Body of pancreas (tissue), 4 donors: ENCODE measurements around the gene HACD3. TPM values are rescaled to one million over a fixed set of nuclear protein-coding genes. Genes with fewer than 3 reads are reported as not detected.

Experiments
- ATAC-seq: fragments of 150-250 bp; one replicate; pipeline ENCODE4 v1.9.1; 2016
- DNase-seq, 4 donors: peaks; one replicate each; pipeline ENCODE4 v3.0.0-alpha.2; 2019
- H3K27ac ChIP-seq, 4 donors: fragments of 200-600 bp; sonication (generic); 1 replicate in 3 of 4; 2 replicates in 1 of 4; pipeline versions ENCODE4 v1.5.1 to v1.6.1; 2016 to 2019; ENCODE audit warnings: mild to moderate bottlenecking in 1 of 4, mixed read lengths in 1 of 4, moderate library complexity in 1 of 4
- H3K27me3 ChIP-seq, 2 donors: fragments of 200-600 bp; sonication (generic); one replicate each; pipeline ENCODE4 v1.6.0; 2016; ENCODE audit warnings: mild to moderate bottlenecking in 1 of 2
- H3K36me3 ChIP-seq, 2 donors: fragments of 200-600 bp; sonication (generic); replicated peaks in 1 of 2; 2 replicates each; pipeline ENCODE4 v1.5.1; 2016; ENCODE audit warnings: low read depth in 2 of 2; ENCODE audit not compliant: insufficient read depth in 1 of 2
- H3K4me1 ChIP-seq: fragments of 200-600 bp; sonication (generic); one replicate; pipeline ENCODE4 v1.6.0; 2016
- H3K4me3 ChIP-seq, 2 donors: fragments of 200-600 bp; sonication (generic); 1 replicate in 1 of 2; 2 replicates in 1 of 2; pipeline ENCODE4 v1.5.1; 2016 to 2019
- H3K9me3 ChIP-seq, 3 donors: fragments of 200-600 bp; sonication (generic); 1 replicate in 2 of 3; 2 replicates in 1 of 3; pipeline ENCODE4 v1.5.1; 2016
- POLR2A ChIP-seq, 3 donors: fragments of 450-650 bp; IDR thresholded peaks; one replicate each; pipeline ENCODE4 v1.6.1; 2016; ENCODE audit warnings: antibody characterized with exemption in 3 of 3, mild to moderate bottlenecking in 2 of 3
- WGBS, 2 donors: methylation state at CpG; one replicate each; pipeline ENCODE4 v1.1.5; 2017; 5-methylcytosine and 5-hydroxymethylcytosine counted together
- intact Hi-C: fragments of 100-400 bp; cut with DNase I; formaldehyde crosslinking; loops from one replicate; pipeline ENCODE4 v1.15.1; 2023
- total RNA-seq, 2 donors: library from RNA; depleted of rRNA; stranded (reverse); fragments of >200 nt; gene quantifications; one replicate each; pipeline ENCODE4 v1.1.0, GENCODE V29; 2016
- TF ChIP-seq, protein P1 (sequence below), 7 experiments: fragments of 450-650 bp in 4 of 7; fragments of 200-600 bp in 3 of 7; sonication (generic) in 3 of 7; IDR thresholded peaks; one replicate each; pipeline ENCODE4 v1.5.1; 2016 to 2019; ENCODE audit warnings: antibody characterized with exemption in 7 of 7

The HACD3 gene
- total RNA-seq, 2 donors from 2014 or later = 10.9 to 35.8 TPM

DNA sequence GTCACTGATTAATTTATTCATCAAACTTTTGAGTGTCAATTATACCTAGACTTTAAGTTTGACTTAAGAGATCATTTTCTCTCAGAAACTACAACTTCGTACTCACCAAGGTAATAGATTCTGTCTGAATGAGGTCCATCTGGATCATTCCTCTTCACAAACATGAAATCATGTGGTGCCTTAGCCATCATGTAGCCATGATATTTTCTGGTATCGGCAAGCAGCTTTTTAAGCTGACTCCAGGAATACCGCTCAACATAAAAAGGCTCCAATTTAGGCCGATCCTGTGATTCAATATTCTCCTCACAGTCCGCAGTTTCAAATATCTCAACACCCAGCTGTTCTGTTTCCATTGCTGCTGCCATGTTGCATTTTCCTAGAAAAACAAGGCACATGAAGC, 18.1 kb upstream of the HACD3 start:
- WGBS, 2 donors = 85 to 92% methylated on average over 5 of the region's 5 CpGs
- Histone ChIP-seq H3K4me3 (no peak overlapping the region), H3K9me3 (no peaks in the 10 kb centered on the region), H3K27ac (peak overlapping the region in 1 of 4 donors; percentile 10), H3K4me1 (peaks cover 42% of the 10 kb centered on the region), H3K36me3 (peaks cover 3 to 5% of the 10 kb centered on the region in 2 donors), H3K27me3 (no peaks in the 10 kb centered on the region)
- TF ChIP-seq, protein P1, sequence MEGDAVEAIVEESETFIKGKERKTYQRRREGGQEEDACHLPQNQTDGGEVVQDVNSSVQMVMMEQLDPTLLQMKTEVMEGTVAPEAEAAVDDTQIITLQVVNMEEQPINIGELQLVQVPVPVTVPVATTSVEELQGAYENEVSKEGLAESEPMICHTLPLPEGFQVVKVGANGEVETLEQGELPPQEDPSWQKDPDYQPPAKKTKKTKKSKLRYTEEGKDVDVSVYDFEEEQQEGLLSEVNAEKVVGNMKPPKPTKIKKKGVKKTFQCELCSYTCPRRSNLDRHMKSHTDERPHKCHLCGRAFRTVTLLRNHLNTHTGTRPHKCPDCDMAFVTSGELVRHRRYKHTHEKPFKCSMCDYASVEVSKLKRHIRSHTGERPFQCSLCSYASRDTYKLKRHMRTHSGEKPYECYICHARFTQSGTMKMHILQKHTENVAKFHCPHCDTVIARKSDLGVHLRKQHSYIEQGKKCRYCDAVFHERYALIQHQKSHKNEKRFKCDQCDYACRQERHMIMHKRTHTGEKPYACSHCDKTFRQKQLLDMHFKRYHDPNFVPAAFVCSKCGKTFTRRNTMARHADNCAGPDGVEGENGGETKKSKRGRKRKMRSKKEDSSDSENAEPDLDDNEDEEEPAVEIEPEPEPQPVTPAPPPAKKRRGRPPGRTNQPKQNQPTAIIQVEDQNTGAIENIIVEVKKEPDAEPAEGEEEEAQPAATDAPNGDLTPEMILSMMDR (IDR thresholded peaks at IDR 0.05) = no peak
- TF ChIP-seq POLR2A (IDR thresholded peaks at IDR 0.05) = no peak
- ATAC-seq (no peak), DNase-seq (no peak)
- intact Hi-C loops = no loop called here

DNA sequence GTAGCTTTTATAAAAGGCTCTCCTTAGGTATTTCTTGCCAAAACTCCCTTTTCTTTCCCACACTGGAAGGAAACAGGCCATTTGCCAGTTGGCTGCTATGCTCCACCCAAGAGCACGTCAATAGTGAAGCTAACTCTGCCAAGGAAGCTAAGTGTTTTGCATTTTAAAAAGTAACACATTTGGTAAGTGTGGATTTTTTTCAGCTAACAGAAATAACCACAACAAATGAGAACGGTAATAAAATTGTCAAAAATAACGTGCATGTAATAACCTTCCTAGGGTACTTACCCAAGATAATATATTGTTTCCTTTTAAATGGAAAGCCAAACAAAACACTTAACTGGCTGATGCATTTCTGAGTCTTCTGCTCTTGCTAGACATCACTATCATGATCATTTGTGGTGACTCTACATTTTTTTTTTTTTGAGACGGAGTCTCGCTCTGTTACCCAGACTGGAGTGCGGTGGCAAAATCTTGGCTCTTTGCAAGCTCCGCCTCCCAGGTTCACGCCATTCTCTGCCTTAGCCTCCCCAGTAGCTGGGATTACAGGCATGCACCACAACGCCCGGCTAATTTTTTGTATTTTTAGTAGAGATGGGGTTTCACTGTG, 17.4 kb upstream of the HACD3 start:
- no peaks in the 10 kb centered on the region for H3K27me3 ChIP-seq
- peak overlapping the region in 1 of 4 donors; percentile 10 for H3K27ac ChIP-seq
- intact Hi-C loops = no loop called here
- no peak overlapping the region for H3K4me3 ChIP-seq
- TF ChIP-seq POLR2A (IDR thresholded peaks at IDR 0.05) = no peak
- TF ChIP-seq, protein P1 (IDR thresholded peaks at IDR 0.05) = no peak
- DNase-seq = peak; percentile 35 to 64 (median 56)
- H3K36me3 ChIP-seq = peaks cover 3 to 5% of the 10 kb centered on the region in 2 donors
- peaks cover 44% of the 10 kb centered on the region for H3K4me1 ChIP-seq
- no peak for ATAC-seq
- no peaks in the 10 kb centered on the region for H3K9me3 ChIP-seq
- WGBS, 2 donors = 45 to 49% methylated on average over 10 of the region's 10 CpGs

DNA sequence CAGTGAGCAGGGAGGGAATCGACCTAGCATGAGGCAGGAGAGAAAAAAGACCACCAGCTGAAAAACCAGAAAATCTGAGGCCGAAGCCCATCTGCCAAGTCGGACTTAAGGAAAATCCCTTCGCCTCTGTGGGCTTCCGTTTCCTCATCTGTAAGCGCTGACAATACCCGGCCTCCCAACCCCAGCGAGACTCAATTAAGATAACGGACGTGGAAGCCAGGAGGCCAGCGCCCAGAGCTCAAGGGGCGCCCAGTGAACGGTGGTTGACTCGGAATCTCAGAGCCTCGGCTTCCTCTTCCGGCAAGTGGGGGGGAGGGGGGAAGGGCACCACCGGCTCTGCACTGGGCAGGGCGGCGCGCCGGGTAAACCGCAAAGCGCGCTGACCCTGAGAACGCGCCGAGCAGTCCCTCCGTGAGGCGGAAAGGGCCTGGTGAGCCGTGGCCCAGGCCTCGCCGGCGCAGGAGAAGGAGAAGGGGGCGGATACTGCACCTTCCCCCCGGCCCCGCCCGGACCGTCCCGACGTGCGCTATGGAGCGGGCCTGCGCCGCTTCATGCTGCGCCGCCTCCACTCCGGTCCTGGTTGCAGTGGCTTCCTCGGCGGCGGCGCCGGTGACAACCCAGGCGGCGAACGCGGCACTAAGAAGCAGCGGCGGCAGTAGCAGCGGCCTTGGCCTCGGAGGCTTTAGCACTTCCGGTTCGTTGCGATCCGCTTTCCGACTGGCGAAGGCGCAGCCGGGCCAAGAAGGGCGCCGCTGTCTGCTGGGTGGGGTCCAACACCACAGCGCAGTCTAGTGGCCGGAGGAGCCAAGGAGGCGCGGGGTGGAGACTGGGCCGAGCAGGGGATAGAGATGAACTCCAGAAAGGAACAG, 13.0 kb upstream of the HACD3 start, which contains the start of gene DPP8:
Gene DPP8, minus strand, starts transcription at position 693 of the 869 bp plus-strand sequence. CDS start 5,136 bp downstream, outside the sequence.
- intact Hi-C loops = no loop called here
- 0 to 1% methylated on average over 28 to 74 of the region's 75 CpGs for WGBS, 2 donors
- no peaks in the 10 kb centered on the region for H3K9me3 ChIP-seq

DNA sequence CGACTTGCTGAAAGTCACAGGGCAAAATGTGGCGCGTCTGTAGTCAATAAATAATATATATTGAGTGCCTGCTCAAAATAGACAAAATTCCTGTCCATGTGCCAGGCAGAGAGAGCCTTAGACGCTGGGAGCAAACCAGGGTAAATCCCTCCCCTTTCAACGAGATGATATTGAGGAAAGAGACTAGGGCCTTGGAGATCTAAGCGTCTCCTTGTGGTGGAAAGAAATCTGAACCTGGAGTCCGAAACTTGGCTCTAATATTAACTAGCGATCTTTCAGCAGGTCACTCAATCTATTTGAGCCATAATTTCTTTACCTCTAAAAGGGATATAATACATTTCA, 12.4 kb upstream of the HACD3 start:
- no peak for TF ChIP-seq POLR2A (IDR thresholded peaks at IDR 0.05)
- TF ChIP-seq, protein P1 (IDR thresholded peaks at IDR 0.05) = no peak
- Histone ChIP-seq H3K4me1 (peaks cover 34% of the 10 kb centered on the region), H3K36me3 (no peaks in the 10 kb centered on the region), H3K9me3 (no peaks in the 10 kb centered on the region), H3K27me3 (no peaks in the 10 kb centered on the region), H3K4me3 (peak overlapping the region in 1 of 2 donors; percentile 100), H3K27ac (peak overlapping the region in 2 of 4 donors; percentile 92 to 98)
- WGBS, 2 donors = 21 to 30% methylated on average over 8 of the region's 8 CpGs
- no peak for ATAC-seq
- no peak for DNase-seq
- intact Hi-C loops = no loop called here

More for the DNA sequence above, 13.0 kb upstream of the HACD3 start, which contains the start of gene DPP8:
- TF ChIP-seq POLR2A (IDR thresholded peaks at IDR 0.05) = peak; percentile 50 to 83 (median 78)
- TF ChIP-seq, protein P1 (IDR thresholded peaks at IDR 0.05) = peak; percentile 81 to 98 (median 93)
- ATAC-seq = peak; percentile 99
- peak; percentile 92 to 94 (median 93) for DNase-seq
- peak within 1 kb of the TSS; percentile 63 to 98 (median 80) for H3K27ac ChIP-seq
- no peaks in the 10 kb centered on the region for H3K36me3 ChIP-seq
- no peaks in the 10 kb centered on the region for H3K27me3 ChIP-seq
- H3K4me1 ChIP-seq = peaks cover 40% of the 10 kb centered on the region
- H3K4me3 ChIP-seq = peak within 1 kb of the TSS; percentile 81 to 100
